CD4-positive, CD25-positive, alpha-beta regulatory T cell (primary cell): ENCODE data around the gene TMPRSS4. TPM values are rescaled to one million over a fixed set of nuclear protein-coding genes. Genes with fewer than 3 reads are reported as not detected.

ENCODE experiments used
- ATAC-seq, 2 donors: fragments of 150-1000 bp; cut with Tn5 transposase; one replicate each; pipeline ENCODE4 v1.10.0; 2021; ENCODE audit warnings: low read depth in 2 of 2, moderate number of reproducible peaks in 2 of 2, moderate library complexity in 1 of 2
- DNase-seq, 3 donors: peaks; one replicate each; pipeline versions ENCODE4 v3.0.0 to v3.0.0-alpha.2; 2012 to 2022; ENCODE audit warnings: mixed read lengths in 1 of 3
- H3K27ac ChIP-seq: one replicate; pipeline ENCODE4 v1.7.0; 2013; ENCODE audit warnings: mild to moderate bottlenecking, low read length; ENCODE audit not compliant: insufficient read depth, poor library complexity, severe bottlenecking
- H3K27me3 ChIP-seq: one replicate; pipeline ENCODE4 v1.7.0; 2013; ENCODE audit warnings: low read length; ENCODE audit not compliant: control insufficient read depth, insufficient read depth
- H3K36me3 ChIP-seq: one replicate; pipeline ENCODE4 v1.7.0; 2013; ENCODE audit warnings: mild to moderate bottlenecking, low read length, moderate library complexity; ENCODE audit not compliant: control insufficient read depth, insufficient read depth
- H3K4me1 ChIP-seq: 2 replicates; pipeline ENCODE4 v1.7.0; 2013; ENCODE audit warnings: mild to moderate bottlenecking, low read length; ENCODE audit not compliant: insufficient read depth, control insufficient read depth, poor library complexity, severe bottlenecking
- H3K4me3 ChIP-seq: one replicate; pipeline ENCODE4 v1.7.0; 2013; ENCODE audit warnings: low read depth, mild to moderate bottlenecking, low read length, moderate library complexity
- H3K9me3 ChIP-seq, 2 experiments: 1 replicate in 1 of 2; 2 replicates in 1 of 2; pipeline ENCODE4 v1.7.0; 2013; ENCODE audit warnings: low read length in 2 of 2, mild to moderate bottlenecking in 1 of 2, moderate library complexity in 1 of 2; ENCODE audit not compliant: control insufficient read depth in 2 of 2
- H3K27ac Mint-ChIP-seq, 3 donors: one replicate each; pipeline ENCODE4 v1.8.0; 2020 to 2022; ENCODE audit warnings: mild to moderate bottlenecking in 3 of 3, mixed read lengths in 3 of 3, moderate library complexity in 2 of 3
- H3K27me3 Mint-ChIP-seq: one replicate; pipeline ENCODE4 v1.8.0; 2022; ENCODE audit warnings: mild to moderate bottlenecking, mixed read lengths
- H3K36me3 Mint-ChIP-seq: one replicate; pipeline ENCODE4 v1.8.0; 2020; ENCODE audit warnings: mixed read lengths
- H3K4me1 Mint-ChIP-seq, 4 donors: one replicate each; pipeline ENCODE4 v1.8.0; 2020 to 2022; ENCODE audit warnings: mixed read lengths in 4 of 4, mild to moderate bottlenecking in 1 of 4
- H3K4me3 Mint-ChIP-seq, 4 donors: one replicate each; pipeline ENCODE4 v1.8.0; 2020 to 2022; ENCODE audit warnings: mild to moderate bottlenecking in 4 of 4, mixed read lengths in 4 of 4, moderate library complexity in 3 of 4
- H3K9me3 Mint-ChIP-seq, 7 donors: one replicate each; pipeline ENCODE4 v1.8.0; 2020 to 2022; ENCODE audit warnings: mixed read lengths in 7 of 7, mild to moderate bottlenecking in 3 of 7, moderate library complexity in 2 of 7
- polyA plus RNA-seq, 4 donors: library from polyadenylated mRNA; unstranded; fragments of 300-500 nt; fragmentation: Illumina TruSeq; gene quantifications; one replicate each; pipeline ENCODE4 v1.2.3, GENCODE V29; 2021
- total RNA-seq: library from RNA; stranded (reverse); gene quantifications from one replicate; pipeline ENCODE4 v1.2.3, GENCODE V29; 2022

Gene TMPRSS4
- total and polyA plus RNA-seq, 5 donors from 2014 or later, result not detected

DNA sequence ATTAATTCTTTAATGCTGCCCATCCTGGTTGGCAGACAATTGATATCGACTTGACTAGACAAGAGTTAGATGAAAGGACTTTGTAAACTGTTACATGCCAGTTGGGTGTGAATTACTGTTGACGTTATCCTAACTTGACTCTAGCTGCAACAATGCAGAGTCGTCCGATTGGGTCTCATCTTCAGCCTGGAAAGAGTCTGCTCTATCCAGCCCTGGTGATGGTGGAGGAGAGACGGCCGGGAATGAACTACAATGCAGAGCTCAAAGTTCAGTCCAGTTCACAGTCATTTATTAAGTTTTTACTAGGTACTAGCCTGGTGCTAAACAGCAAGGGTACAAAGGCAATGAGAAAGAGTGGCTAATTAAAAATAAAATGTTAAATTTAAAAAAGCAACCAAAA is 14.8 kb downstream of the TMPRSS4 start:
- Histone ChIP-seq H3K36me3 (no peaks in the 10 kb centered on the region), H3K27ac (no peak overlapping the region), H3K4me1 (no peaks in the 10 kb centered on the region), H3K9me3 (peaks cover 10 to 19% of the 10 kb centered on the region in 2 experiments), H3K4me3 (no peak overlapping the region), H3K27me3 (no peaks in the 10 kb centered on the region)
- H3K4me1 Mint-ChIP-seq, result no peaks in the 10 kb centered on the region
- no peak overlapping the region for H3K27ac Mint-ChIP-seq
- peaks cover 19% of the 10 kb centered on the region for H3K27me3 Mint-ChIP-seq
- peaks cover 4% of the 10 kb centered on the region for H3K36me3 Mint-ChIP-seq
- no peak for ATAC-seq
- H3K4me3 Mint-ChIP-seq, result no peak overlapping the region
- no peak for DNase-seq
- H3K9me3 Mint-ChIP-seq, result peaks cover 0 to 20% (median 7%) of the 10 kb centered on the region in 7 donors

DNA sequence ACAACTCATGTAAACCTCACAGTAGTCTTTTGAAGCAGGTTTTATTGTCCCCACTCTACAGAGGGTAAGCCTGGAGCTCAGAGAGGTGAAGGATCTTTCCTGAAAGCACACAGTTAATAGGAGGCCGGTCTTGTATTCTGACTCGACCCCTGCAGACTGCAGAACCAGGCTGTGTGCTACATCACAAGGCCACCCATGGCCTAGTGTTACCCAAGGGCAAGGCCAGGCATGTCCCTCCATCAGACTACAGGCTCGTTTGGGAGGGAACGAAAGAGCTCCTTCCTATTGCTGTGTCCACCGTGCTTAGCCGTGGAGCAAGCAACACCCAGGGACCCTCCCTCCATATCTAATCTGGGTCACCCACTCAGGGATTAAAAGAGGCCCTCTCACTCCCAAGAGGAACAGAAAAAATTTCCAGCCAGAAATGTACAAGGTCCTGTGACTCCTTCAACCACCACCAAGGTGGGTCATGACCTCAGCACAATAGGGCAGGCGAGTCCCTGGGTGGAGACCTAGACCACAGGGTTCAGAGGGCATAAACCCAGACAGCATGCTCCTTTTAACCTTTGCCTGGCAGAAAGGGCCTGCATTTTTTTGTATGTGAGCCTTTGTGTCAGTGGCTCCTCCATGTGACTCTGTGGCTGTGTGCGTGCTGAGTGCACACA is 16.2 kb downstream of the TMPRSS4 start:
- Mint-ChIP-seq H3K4me1 (peaks cover 0 to under 1% (median 0%) of the 10 kb centered on the region in 4 donors), H3K9me3 (peaks cover 0 to 10% (median 5%) of the 10 kb centered on the region in 7 donors), H3K27ac (no peak overlapping the region), H3K36me3 (peaks cover 4% of the 10 kb centered on the region), H3K4me3 (no peak overlapping the region), H3K27me3 (peaks cover 19% of the 10 kb centered on the region)
- Histone ChIP-seq H3K9me3 (peaks cover 5 to 6% of the 10 kb centered on the region in 2 experiments), H3K27ac (no peak overlapping the region), H3K4me1 (no peaks in the 10 kb centered on the region), H3K36me3 (no peaks in the 10 kb centered on the region), H3K4me3 (no peak overlapping the region), H3K27me3 (no peaks in the 10 kb centered on the region)
- no peak for ATAC-seq
- DNase-seq, result no peak

DNA sequence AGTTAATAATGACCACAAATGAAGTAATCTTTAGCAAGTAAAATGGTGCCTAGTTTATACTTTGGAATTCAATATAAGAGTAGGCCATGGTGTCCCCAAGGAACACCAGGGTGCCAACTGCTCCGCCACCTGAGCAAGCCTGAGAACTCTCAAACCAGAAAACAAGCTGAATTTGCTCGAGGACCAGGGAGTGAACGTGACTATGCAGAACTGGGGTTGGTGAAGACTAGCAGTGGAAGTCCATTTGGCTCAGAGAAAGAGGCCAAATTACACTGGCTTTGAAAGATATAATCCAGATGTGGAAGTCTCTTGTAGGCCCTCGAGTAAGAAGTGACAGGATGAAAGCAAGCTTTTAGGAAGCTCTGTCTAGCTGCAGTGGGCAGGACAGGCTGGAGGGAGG is 18.6 kb downstream of the TMPRSS4 start:
- no peaks in the 10 kb centered on the region for H3K9me3 ChIP-seq
- H3K36me3 Mint-ChIP-seq, result no peaks in the 10 kb centered on the region
- DNase-seq (no peak), ATAC-seq (no peak)
- H3K27ac ChIP-seq, result no peak overlapping the region
- no peak overlapping the region for H3K4me3 ChIP-seq
- H3K27me3 Mint-ChIP-seq, result peaks cover 13% of the 10 kb centered on the region
- no peak overlapping the region for H3K4me3 Mint-ChIP-seq
- no peaks in the 10 kb centered on the region for H3K27me3 ChIP-seq
- no peaks in the 10 kb centered on the region for H3K36me3 ChIP-seq
- H3K27ac Mint-ChIP-seq, result peak overlapping the region in 1 of 3 donors; percentile 28
- no peaks in the 10 kb centered on the region for H3K4me1 ChIP-seq
- peaks cover 0 to 2% (median 0%) of the 10 kb centered on the region in 4 donors for H3K4me1 Mint-ChIP-seq
- H3K9me3 Mint-ChIP-seq, result peaks cover 0 to 2% (median 0%) of the 10 kb centered on the region in 7 donors

DNA sequence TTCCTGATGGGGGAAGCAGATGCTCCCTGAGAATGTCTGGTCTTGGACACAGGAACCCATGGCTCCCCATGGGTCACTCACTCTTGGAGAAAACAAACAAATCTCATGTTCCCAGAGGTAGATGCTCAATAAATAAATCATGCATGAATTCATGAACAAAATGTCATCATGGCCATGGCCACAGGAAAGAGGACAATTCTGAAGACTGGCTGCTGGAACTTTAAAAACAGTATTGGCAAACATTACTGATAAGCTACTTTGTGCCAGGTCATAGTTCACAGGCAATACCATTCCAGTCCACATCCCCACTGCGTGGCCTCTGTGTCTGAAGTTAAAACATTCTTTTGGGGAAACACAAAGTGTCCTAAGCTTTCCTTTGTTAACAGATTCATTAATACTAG is 19.1 kb downstream of the TMPRSS4 start:
- ATAC-seq (no peak), DNase-seq (no peak)
- Histone ChIP-seq H3K27ac (no peak overlapping the region), H3K9me3 (no peaks in the 10 kb centered on the region), H3K27me3 (no peaks in the 10 kb centered on the region), H3K4me1 (no peaks in the 10 kb centered on the region), H3K4me3 (no peak overlapping the region), H3K36me3 (no peaks in the 10 kb centered on the region)
- no peaks in the 10 kb centered on the region for H3K36me3 Mint-ChIP-seq
- no peak overlapping the region for H3K4me3 Mint-ChIP-seq
- peak overlapping the region in 1 of 3 donors; percentile 18 for H3K27ac Mint-ChIP-seq
- peaks cover 0 to 2% (median 0%) of the 10 kb centered on the region in 7 donors for H3K9me3 Mint-ChIP-seq
- peaks cover 13% of the 10 kb centered on the region for H3K27me3 Mint-ChIP-seq
- peaks cover 0 to 2% (median 0%) of the 10 kb centered on the region in 4 donors for H3K4me1 Mint-ChIP-seq

DNA sequence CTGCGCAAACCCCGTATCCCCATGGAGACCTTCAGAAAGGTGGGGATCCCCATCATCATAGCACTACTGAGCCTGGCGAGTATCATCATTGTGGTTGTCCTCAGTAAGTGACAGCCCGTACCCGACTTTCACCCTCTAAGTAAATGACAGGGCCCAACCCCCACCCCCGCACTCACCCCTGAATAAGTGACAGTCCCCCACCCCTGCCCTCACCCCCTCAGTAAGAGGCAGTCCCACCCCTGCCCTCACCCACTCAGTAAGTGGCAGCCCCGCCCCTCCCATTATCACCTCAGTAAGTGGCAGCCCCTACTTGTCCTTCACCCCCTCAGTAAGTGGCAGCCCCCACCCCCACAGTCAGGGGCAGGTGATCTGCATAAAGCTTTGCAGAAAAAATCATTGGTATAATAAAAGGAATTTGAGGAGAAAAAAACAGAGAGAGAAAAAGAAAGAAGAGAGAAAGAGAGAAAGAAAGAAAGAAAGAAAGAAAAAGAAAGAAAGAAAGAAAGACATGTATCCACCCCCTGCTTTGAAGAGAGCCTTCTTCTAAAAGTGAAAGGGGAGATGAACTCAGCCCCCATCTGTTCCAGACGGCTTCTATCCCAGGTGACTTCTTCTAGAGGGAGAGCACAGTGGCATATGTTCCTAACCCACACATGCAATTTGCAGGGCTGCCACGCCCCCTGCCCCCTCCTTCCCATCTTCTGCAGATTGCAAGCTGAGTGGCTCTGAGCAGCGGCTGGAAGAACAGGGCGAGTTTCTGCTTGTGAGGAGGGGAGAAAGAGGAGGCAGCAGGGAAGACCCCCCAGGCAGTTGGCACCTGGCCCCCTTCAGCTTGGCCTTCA is 22.3 kb downstream of the TMPRSS4 start:
- Histone ChIP-seq H3K27me3 (no peaks in the 10 kb centered on the region), H3K36me3 (no peaks in the 10 kb centered on the region), H3K4me3 (no peak overlapping the region), H3K9me3 (no peaks in the 10 kb centered on the region), H3K27ac (no peak overlapping the region), H3K4me1 (no peaks in the 10 kb centered on the region)
- no peak for ATAC-seq
- no peak overlapping the region for H3K27ac Mint-ChIP-seq
- no peaks in the 10 kb centered on the region for H3K36me3 Mint-ChIP-seq
- peaks cover 0 to 4% (median 0%) of the 10 kb centered on the region in 7 donors for H3K9me3 Mint-ChIP-seq
- H3K27me3 Mint-ChIP-seq, result peaks cover 9% of the 10 kb centered on the region
- peaks cover 0 to 2% (median 0%) of the 10 kb centered on the region in 4 donors for H3K4me1 Mint-ChIP-seq
- no peak for DNase-seq
- no peak overlapping the region for H3K4me3 Mint-ChIP-seq

DNA sequence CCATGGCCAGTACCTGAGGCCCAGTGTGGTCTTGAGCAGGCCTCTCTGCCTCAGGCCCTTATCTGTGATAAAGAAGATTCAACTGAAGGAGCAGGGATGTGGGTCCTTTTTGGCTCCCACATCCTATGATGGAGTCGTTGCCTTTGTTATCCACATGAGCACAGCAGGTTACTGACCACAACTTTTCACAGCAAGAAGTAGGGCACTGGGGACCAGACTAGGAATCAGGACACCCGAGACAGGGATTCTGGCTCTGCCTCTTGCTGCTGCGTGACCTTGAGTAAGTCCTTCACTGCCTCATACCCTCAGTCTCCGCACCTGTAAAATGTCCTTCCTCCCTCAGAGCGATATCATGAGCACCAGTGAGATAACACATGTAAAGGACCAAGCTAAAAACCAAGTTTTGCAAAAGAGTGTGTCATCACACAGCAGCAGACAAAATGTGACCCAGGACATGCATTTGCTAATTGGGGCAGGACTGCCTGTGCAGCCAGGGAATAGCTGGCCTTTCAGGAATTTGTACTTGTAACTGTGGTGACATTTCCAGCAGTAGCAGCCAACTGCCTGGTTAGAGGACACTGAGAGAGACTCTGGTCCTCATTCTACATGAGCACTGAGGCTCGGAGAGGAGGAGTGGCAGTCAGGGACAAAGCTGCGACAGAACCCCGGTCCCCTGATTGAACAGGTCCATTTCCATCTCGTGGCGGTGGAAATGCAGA is 23.1 kb downstream of the TMPRSS4 start:
- peaks cover 9% of the 10 kb centered on the region for H3K27me3 Mint-ChIP-seq

DNA sequence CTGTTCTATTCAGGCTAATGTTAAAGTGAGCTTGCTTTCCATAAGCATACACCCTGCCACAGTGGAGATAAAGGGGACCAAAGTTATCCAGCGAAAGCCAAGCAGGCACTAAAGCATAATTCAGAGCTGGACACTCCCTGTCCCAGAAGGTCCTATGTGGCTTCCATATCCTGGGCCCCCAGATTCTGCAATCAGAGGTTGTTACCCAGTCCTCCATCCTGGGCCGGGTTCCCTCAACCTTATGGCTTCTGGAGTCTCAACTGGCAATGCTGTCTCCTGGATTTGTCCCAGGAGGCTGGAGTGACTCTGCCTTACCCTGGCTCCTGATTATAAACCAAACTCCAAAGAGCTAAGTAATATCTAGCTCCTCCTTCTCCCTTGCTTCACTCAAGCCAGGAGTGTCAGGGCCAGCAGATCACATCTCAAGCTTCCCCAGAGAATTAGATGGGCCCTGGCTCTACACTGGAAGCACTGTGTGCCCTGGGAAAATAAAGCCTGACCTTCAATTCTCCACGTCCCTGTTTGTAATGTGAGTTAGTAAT is 23.9 kb downstream of the TMPRSS4 start:
- DNase-seq (no peak), ATAC-seq (no peak)
- no peaks in the 10 kb centered on the region for H3K27me3 ChIP-seq
- Mint-ChIP-seq H3K9me3 (peaks cover 0 to 4% (median 0%) of the 10 kb centered on the region in 7 donors), H3K27me3 (peaks cover 13% of the 10 kb centered on the region), H3K36me3 (no peaks in the 10 kb centered on the region), H3K4me1 (peaks cover 0 to 2% (median 0%) of the 10 kb centered on the region in 4 donors), H3K27ac (peak overlapping the region in 1 of 3 donors; percentile 46), H3K4me3 (no peak overlapping the region)
- H3K4me3 ChIP-seq, result no peak overlapping the region
- no peaks in the 10 kb centered on the region for H3K9me3 ChIP-seq
- H3K4me1 ChIP-seq, result no peaks in the 10 kb centered on the region
- H3K36me3 ChIP-seq, result no peaks in the 10 kb centered on the region
- no peak overlapping the region for H3K27ac ChIP-seq

More for the DNA sequence above, 23.1 kb downstream of the TMPRSS4 start:
- ATAC-seq (no peak), DNase-seq (no peak)
- no peaks in the 10 kb centered on the region for H3K36me3 Mint-ChIP-seq
- Histone ChIP-seq H3K36me3 (no peaks in the 10 kb centered on the region), H3K9me3 (no peaks in the 10 kb centered on the region), H3K27me3 (no peaks in the 10 kb centered on the region), H3K4me1 (no peaks in the 10 kb centered on the region), H3K27ac (no peak overlapping the region), H3K4me3 (no peak overlapping the region)
- H3K9me3 Mint-ChIP-seq, result peaks cover 0 to 4% (median 0%) of the 10 kb centered on the region in 7 donors
- H3K4me3 Mint-ChIP-seq, result no peak overlapping the region
- no peak overlapping the region for H3K27ac Mint-ChIP-seq
- H3K4me1 Mint-ChIP-seq, result peaks cover 0 to 2% (median 0%) of the 10 kb centered on the region in 4 donors
